ENCODE measurements around the gene OTUD3.
"Not testable (repeated sequence)": the region's sequence is repeated elsewhere in the genome, so short reads cannot be mapped to it uniquely, and the experiment has no call there.

OTUD3 gene

DNA sequence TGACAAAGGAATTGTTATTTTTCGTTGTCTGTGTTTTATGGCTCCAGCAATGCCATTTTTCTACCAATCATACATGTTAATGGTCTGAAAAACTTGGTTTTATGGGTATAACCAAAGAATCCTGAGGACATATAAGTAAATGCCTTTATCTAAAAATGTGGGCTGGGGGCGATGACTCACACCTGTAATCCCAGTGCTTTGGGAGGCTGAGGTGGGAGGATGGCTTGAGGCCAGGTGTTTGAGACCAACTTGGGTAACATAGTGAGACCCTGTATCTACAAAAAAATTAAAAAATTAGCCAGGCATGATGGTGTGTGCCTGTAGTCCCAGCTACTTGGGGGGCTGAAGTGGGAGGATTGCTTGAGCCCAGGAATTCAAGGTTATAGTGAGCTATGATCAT, 12.7 kb upstream of the OTUD3 start:
- not testable (repeated sequence) for DNase-seq (ENCODE audit: low read depth)

DNA sequence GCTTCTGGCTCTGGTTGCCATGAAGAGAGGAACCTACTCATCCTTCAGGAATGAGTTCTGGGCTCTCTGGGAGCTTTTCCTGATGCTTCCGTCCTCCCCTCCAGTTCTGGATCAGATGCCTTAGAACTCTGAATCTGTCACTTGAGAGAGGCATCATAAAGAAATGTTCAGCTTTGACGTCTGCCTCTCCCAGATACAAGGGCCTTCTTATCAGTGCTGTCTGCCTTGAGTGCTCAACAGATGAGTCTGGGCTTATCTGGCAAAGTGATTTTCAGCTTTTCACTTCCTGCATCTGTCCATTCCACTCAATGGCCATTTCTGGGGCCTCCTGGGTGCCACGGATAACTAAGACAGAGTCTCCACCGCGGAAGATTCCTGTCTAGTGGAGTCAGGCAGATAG, 12.3 kb upstream of the OTUD3 start:
- DNase-seq (ENCODE audit: low read depth), result no peak

DNA sequence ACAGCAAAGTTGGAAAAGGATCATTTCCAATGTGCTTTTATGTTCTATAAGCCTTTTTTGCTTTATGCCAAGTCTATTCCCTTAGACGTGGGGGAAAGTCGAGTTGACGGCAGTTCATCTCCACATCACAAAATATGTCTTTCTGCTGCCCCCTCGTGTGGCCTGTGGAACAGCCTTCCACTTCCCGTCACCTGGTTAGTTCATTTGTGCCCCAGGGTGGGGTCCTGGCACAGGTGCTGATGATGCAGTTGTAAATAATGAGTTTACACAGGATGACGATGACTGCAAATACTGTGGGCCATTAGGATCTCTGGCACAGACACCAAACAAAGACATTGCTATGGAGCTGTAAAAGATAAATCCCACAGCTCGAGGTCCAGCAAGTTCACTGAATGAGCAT, 10.0 kb upstream of the OTUD3 start:
- DNase-seq (ENCODE audit: low read depth), result no peak

GRCh38 chr1:19877181-19877750, 4.9 kb upstream of the OTUD3 start:
- no peak for DNase-seq (ENCODE audit: low read depth)

- no peak for DNase-seq (ENCODE audit: low read depth)
Observed at GRCh38 chr1:19877821-19878636, 4.2 kb upstream of the OTUD3 start.

- DNase-seq (ENCODE audit: low read depth), result no peak
Observed at GRCh38 chr1:19878637-19878985, 3.6 kb upstream of the OTUD3 start.

DNA sequence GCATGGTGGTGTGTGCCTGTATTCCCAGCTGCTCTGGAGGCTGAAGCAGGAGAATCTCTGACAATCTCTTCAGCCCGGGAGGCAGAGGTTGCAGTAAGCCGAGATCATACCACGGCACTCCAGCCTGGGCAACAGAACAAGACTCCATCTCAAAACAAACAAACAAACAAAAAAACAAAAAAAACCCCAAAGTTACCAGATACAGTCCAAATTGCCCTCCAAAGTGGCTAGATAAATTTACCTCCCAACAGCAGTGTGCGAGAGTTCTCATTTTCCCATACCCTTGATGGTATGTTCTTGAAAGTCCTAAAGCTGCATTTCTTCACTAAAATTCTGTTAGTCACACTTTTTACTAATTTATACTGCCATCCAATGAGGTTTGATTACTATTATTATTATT, 3.0 kb upstream of the OTUD3 start:
- no peak for DNase-seq (ENCODE audit: low read depth)

- DNase-seq (ENCODE audit: low read depth), result no peak
Observed at GRCh38 chr1:19879661-19880060, 2.5 kb upstream of the OTUD3 start.

DNA sequence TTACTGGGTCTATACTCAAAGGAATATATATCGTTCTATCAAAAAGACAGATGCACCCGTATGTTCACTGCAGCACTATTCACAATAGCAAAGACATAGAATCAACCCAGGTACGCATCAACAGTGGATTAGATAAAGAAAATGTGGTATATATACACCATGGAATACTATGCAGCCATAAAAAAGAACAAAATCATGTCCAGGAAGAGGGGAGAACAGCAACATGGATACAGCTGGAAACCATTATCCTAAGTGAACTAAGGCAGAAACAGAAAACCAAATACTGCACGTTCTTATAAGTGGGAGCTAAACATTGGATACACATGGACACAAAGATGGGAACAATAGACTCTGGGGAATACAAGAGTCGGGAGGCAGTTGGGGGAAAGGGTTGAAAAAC, 1.4 kb upstream of the OTUD3 start:
- DNase-seq (ENCODE audit: low read depth), result not testable (repeated sequence)

DNA sequence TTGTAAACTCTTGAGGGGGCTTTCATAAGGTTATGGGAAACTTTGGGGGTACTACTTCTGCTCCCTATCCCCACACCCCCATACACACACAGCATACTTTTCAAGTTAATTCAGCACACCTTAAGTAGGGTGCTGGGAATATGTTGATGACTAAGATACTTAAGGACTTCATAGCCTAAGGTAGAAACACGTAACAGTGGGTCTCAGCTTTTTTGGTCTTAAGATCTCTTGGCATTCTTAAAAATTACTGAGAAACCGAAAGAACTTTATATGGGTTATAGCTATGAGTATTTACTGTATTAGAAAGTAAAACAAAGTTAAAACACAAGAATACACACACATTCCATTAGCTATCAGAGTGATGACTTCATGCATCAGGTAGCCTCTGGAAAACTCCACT, 2.1 kb downstream of the OTUD3 start:
- no peak for DNase-seq (ENCODE audit: low read depth)

DNA sequence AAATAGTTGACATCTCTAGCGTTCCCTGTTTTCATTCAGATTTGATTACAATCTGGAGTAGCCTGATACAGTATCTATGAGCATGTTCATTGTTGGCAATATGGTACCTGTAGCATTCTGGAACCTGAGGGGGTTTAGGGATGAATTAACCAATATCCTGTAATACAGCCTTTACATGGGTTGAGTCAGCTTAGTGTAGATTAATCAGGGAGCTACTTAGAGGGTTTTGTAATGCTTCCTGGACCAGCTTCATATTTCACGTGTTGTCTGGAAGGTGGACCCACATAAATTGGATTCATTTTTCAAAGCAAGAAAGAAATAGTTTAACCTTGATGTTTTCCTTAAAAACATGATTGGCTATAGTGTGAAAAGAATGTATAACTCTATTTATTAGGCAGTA, 3.6 kb downstream of the OTUD3 start:
- DNase-seq (ENCODE audit: low read depth), result no peak

- DNase-seq (ENCODE audit: low read depth), result no peak
Observed at GRCh38 chr1:19888112-19888511, 5.9 kb downstream of the OTUD3 start.

DNA sequence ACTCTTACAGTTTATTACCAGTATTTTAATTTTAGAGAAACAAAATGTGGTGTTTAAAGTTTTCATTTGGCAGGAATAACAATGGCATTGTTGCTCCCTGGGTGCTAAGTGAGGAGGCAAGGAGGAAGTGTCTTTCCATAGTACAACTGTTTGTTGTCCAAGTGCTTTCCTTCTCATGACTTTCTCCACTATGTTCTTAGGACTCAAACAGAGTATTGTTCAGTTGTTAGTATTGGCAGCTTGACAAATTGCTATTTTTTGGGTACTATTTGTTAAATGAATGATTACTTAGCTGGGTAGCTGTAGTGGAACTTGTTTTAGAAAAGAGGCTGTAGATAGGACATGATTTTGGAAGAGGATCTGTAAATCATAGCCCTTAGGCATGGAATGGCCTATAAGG, 7.5 kb downstream of the OTUD3 start:
- DNase-seq (ENCODE audit: low read depth), result no peak

DNA sequence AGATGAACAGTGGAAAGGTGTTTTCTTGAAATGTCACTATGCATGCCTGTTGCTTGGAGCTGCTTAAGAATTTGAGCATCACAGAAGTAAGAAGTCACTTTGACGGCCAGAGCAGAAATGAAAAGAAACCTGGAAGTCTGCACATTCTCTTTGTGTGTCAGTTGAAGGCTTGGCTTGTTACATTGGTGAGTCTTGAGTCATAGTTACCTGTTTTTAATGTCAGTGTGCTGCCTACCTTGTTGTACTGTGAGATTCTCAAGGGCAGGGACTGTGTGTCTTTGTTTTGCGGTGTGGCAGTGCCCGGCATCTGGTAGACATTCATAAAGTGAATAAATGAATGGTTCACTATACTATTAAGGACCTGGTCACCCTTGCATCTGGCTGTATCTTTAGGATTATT, 9.9 kb downstream of the OTUD3 start:
- no peak for DNase-seq (ENCODE audit: low read depth)

DNA sequence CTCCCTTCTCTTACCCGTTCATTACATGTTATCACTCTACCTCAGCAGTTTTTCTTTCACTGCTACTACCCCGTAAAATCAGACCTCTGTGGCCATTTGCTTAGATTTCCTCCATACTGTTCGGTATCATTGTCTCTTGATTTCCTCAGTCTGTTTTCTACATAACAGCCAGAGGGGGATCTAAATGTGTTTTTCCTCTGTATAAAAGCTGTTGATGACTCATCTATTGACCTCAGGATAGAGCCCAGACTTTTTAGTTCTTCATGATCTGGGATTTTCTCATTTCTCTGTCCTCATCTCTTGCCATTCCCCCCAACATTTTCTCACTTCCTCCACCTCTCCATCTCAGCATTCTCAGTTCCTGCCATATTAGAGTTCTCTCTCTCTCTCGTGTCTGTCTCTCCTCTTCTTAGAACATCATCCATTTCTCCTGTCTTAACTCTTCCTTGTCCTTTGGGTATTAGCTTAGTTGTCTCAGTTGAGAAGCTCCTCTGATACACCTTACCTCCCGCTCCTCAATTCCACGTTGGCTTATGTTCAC, 10.5 kb downstream of the OTUD3 start:
- no peak for DNase-seq (ENCODE audit: low read depth)

GRCh38 chr1:19893687-19894086, 11.5 kb downstream of the OTUD3 start:
- DNase-seq (ENCODE audit: low read depth), result no peak

- DNase-seq (ENCODE audit: low read depth), result no peak
Observed at GRCh38 chr1:19894218-19894617, 12.0 kb downstream of the OTUD3 start.

DNA sequence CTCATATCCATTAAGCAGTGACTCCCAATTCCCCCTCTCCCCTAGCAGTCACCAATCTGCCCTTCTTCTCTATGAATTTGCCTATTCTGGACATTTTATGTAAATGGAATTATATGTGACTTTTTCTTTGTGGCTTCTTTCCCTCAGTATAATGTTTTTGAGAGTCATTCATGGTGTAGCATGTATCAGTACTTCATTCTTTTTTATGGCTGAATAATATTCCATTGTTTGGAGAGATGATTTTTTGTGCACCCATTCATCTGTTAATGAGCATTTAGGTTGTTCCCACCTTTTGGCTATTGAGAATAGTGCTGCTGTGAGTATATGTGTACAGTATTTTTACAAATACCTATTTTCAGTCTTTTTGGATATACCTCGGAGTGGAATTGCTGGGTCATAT, 19.5 kb downstream of the OTUD3 start:
- no peak for DNase-seq (ENCODE audit: low read depth)

DNA sequence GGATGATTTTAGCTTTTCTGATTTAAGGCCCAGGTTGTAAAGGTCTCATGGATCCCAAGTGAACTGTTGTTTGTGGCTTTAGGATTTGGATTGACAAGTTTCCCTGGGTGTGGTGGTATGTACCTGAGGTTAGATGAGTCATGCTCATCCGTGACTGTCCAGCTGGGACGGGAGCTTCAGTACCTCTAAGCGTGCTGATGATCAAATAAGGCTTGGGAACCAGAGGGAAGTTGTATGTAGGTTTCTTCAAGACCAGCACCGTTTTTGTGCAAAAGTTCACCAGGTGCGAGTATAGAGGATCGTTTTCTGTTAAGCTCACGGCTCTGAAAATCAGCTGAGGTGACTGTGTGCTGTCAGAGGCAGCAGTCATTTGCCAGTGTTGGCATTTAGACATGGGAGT, 21.4 kb downstream of the OTUD3 start:
- no peak for DNase-seq (ENCODE audit: low read depth)

DNA sequence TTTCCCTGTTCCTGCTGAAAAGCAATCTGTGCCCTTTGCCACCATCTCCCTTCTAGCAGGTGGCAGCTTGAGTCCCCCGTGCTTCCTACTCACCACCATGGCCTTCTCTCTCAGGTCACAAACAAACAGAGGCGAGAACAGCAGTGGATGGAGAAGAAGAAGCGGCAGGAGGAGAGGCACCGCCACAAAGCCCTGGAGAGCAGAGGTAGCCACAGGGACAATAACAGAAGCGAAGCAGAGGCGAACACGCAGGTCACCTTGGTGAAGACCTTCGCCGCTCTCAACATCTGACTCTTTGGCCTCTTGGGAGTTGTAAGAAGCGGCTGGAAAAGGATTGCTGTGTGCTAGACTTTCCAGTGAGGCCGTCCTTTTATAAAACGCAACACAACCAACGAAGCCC, 25.3 kb downstream of the OTUD3 start:
- DNase-seq (ENCODE audit: low read depth), result no peak

GRCh38 chr1:19909392-19909791, 27.2 kb downstream of the OTUD3 start:
- no peak for DNase-seq (ENCODE audit: low read depth)

- no peak for DNase-seq (ENCODE audit: low read depth)
Observed at GRCh38 chr1:19909971-19910370, 27.8 kb downstream of the OTUD3 start.

DNA sequence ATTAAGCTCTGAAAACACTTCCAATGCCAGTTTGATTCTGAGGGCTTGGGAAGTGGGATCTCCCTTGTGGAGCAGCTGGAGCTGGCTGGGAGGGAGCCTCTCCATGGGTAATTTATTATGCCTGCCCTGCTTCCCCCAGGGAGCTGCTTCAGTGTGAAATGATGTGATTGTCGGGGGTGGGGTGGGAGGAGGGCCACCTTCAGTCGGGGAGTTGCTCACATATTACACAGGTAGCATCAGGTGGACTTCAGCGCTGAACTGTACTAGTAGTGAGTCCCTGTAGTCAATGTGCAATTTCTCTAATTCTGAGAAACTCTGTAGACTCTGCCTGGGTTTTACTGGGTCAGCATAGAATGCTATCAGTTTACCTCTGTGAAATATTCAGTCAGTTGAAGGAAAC, 28.5 kb downstream of the OTUD3 start:
- DNase-seq (ENCODE audit: low read depth), result no peak

DNA sequence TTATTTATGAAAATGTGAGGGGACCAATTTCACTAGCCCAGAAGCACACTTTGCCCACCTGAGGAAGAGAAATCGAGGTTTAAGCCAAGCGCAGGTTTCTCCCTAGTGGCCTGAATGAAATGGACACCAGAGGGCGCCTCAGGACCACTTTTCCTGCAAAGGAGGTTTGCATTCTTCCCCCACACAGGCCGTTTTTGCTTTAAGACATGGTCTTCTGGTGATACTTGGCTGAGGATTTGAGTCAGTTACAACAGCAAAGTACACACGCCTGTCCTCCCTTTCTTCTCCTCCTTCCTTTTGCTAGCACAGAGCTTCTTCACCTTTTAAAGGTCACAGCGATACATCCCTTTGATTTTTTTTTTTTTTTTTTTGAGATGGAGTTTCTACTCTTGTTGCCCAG, 35.9 kb downstream of the OTUD3 start:
- peak; percentile 40 for DNase-seq (ENCODE audit: low read depth)

Data from non-pigmented ciliary epithelial cell (primary cell).